ENCODE data around the gene RPS6KA2. TPM values are rescaled to one million over a fixed set of nuclear protein-coding genes. Genes with fewer than 3 reads are reported as not detected.

The RPS6KA2 gene
- total and polyA plus RNA-seq, 2 donors (not counting 1 experiment from before 2014, with no cell fraction given), result 2.2 to 16.0 TPM

GRCh38 chr6:166646716-166647115, 19.7 kb upstream of the RPS6KA2 start:
- intact Hi-C loops (cut with micrococcal nuclease), result no loop called here
- no peak for TF ChIP-seq CTCF (IDR thresholded peaks at IDR 0.05)
- no peak for TF ChIP-seq EZH2 (IDR thresholded peaks at IDR 0.05; ENCODE audit: borderline replicate concordance, insufficient read depth, low read depth, low read length, poor library complexity, severe bottlenecking)
- no peak overlapping the region for H3K4me3 ChIP-seq (ENCODE audit: control extremely low read depth in 1 of 5, extremely low read depth in 1 of 5, insufficient read depth in 1 of 5, low read depth in 2 of 5, low read length in 4 of 5)
- no peaks in the 10 kb centered on the region for H3K4me1 ChIP-seq (ENCODE audit: control insufficient read depth in 2 of 2, insufficient read depth in 2 of 2, low read length in 2 of 2)
- WGBS (ENCODE audit: insufficient coverage), result 100% methylated on average over 9 of the region's 9 CpGs
- no peak for ATAC-seq (ENCODE audit: low read depth)
- peaks cover 0 to 5% (median 0%) of the 10 kb centered on the region in 4 experiments for H3K27me3 ChIP-seq (replicated peaks in 1 of 4; ENCODE audit: control extremely low read depth in 1 of 4, control insufficient read depth in 3 of 4, insufficient read depth in 4 of 4, low read length in 3 of 4)
- ChIA-PET CTCF (no interaction called here), POLR2A (no interaction called here)
- H3K36me3 ChIP-seq (replicated peaks in 1 of 2; ENCODE audit: control extremely low read depth in 1 of 2, control insufficient read depth in 1 of 2, extremely low read depth in 1 of 2, insufficient read depth in 2 of 2, low read length in 1 of 2), result no peaks in the 10 kb centered on the region
- H2AFZ ChIP-seq (ENCODE audit: insufficient read depth, low read depth, low read length, poor library complexity, severe bottlenecking), result no peak overlapping the region
- no peaks in the 10 kb centered on the region for H4K20me1 ChIP-seq (ENCODE audit: control insufficient read depth, insufficient read depth, low read length, poor library complexity, severe bottlenecking)
- Mint-ChIP-seq H3K9me3 (ENCODE audit: insufficient read depth) (peaks cover 9% of the 10 kb centered on the region), H3K27ac (no peak overlapping the region), H3K4me3 (no peak overlapping the region), H3K4me1 (no peaks in the 10 kb centered on the region), H3K27me3 (peaks cover 8% of the 10 kb centered on the region)
- H3K4me2 ChIP-seq (replicated peaks; ENCODE audit: low read depth, low read length, poor library complexity, severe bottlenecking), result no peak overlapping the region
- no peak overlapping the region for H3K27ac ChIP-seq (ENCODE audit: low read length in 2 of 2)
- no peak overlapping the region for H3K9ac ChIP-seq (ENCODE audit: low read length)
- DNase-seq, result no peak
- no peaks in the 10 kb centered on the region for H3K79me2 ChIP-seq (ENCODE audit: control insufficient read depth, insufficient read depth, low read length)
- H3K9me3 ChIP-seq (ENCODE audit: control extremely low read depth in 1 of 3, control insufficient read depth in 2 of 3, insufficient read depth in 1 of 3, low read length in 2 of 3), result peaks cover 6 to 13% (median 10%) of the 10 kb centered on the region in 3 donors

GRCh38 chr6:166645896-166646295, 18.8 kb upstream of the RPS6KA2 start:
- intact Hi-C loops (cut with micrococcal nuclease), result no loop called here
- H3K27me3 ChIP-seq (replicated peaks in 1 of 4; ENCODE audit: control extremely low read depth in 1 of 4, control insufficient read depth in 3 of 4, insufficient read depth in 4 of 4, low read length in 3 of 4), result peaks cover 0 to 6% (median under 1%) of the 10 kb centered on the region in 4 experiments
- Mint-ChIP-seq H3K9me3 (ENCODE audit: insufficient read depth) (peaks cover 11% of the 10 kb centered on the region), H3K27me3 (peaks cover 13% of the 10 kb centered on the region), H3K27ac (no peak overlapping the region), H3K4me1 (no peaks in the 10 kb centered on the region), H3K4me3 (no peak overlapping the region)
- no peaks in the 10 kb centered on the region for H3K79me2 ChIP-seq (ENCODE audit: control insufficient read depth, insufficient read depth, low read length)
- no peak overlapping the region for H2AFZ ChIP-seq (ENCODE audit: insufficient read depth, low read depth, low read length, poor library complexity, severe bottlenecking)
- 97% methylated on average over 8 of the region's 8 CpGs for WGBS (ENCODE audit: insufficient coverage)
- POLR2A ChIA-PET, result no interaction called here
- H3K4me1 ChIP-seq (ENCODE audit: control insufficient read depth in 2 of 2, insufficient read depth in 2 of 2, low read length in 2 of 2), result no peaks in the 10 kb centered on the region
- H3K9me3 ChIP-seq (ENCODE audit: control extremely low read depth in 1 of 3, control insufficient read depth in 2 of 3, insufficient read depth in 1 of 3, low read length in 2 of 3), result peaks cover 6 to 13% (median 10%) of the 10 kb centered on the region in 3 donors
- no peak overlapping the region for H3K4me2 ChIP-seq (replicated peaks; ENCODE audit: low read depth, low read length, poor library complexity, severe bottlenecking)
- no peak overlapping the region for H3K27ac ChIP-seq (ENCODE audit: low read length in 2 of 2)
- H4K20me1 ChIP-seq (ENCODE audit: control insufficient read depth, insufficient read depth, low read length, poor library complexity, severe bottlenecking), result no peaks in the 10 kb centered on the region
- DNase-seq (no peak), ATAC-seq (ENCODE audit: low read depth) (no peak)
- no peak for TF ChIP-seq CTCF (IDR thresholded peaks at IDR 0.05)
- no peak for TF ChIP-seq EZH2 (IDR thresholded peaks at IDR 0.05; ENCODE audit: borderline replicate concordance, insufficient read depth, low read depth, low read length, poor library complexity, severe bottlenecking)
- CTCF ChIA-PET, result no interaction called here
- H3K4me3 ChIP-seq (ENCODE audit: control extremely low read depth in 1 of 5, extremely low read depth in 1 of 5, insufficient read depth in 1 of 5, low read depth in 2 of 5, low read length in 4 of 5), result no peak overlapping the region
- H3K36me3 ChIP-seq (replicated peaks in 1 of 2; ENCODE audit: control extremely low read depth in 1 of 2, control insufficient read depth in 1 of 2, extremely low read depth in 1 of 2, insufficient read depth in 2 of 2, low read length in 1 of 2), result no peaks in the 10 kb centered on the region
- H3K9ac ChIP-seq (ENCODE audit: low read length), result no peak overlapping the region

Data from B cell (primary cell).